GM21717 (cell line): ENCODE measurements around the gene CD300LG.
"Not testable (repeated sequence)": the region's sequence is repeated elsewhere in the genome, so short reads cannot be mapped to it uniquely, and the experiment has no call there.

Experiments used
- ATAC-seq: cut with Tn5 transposase; IDR thresholded peaks from one replicate; pipeline ENCODE4 v1.9.1; 2021; ENCODE audit warnings: mild to moderate bottlenecking, moderate library complexity; ENCODE audit not compliant: unreplicated experiment

CD300LG gene

DNA sequence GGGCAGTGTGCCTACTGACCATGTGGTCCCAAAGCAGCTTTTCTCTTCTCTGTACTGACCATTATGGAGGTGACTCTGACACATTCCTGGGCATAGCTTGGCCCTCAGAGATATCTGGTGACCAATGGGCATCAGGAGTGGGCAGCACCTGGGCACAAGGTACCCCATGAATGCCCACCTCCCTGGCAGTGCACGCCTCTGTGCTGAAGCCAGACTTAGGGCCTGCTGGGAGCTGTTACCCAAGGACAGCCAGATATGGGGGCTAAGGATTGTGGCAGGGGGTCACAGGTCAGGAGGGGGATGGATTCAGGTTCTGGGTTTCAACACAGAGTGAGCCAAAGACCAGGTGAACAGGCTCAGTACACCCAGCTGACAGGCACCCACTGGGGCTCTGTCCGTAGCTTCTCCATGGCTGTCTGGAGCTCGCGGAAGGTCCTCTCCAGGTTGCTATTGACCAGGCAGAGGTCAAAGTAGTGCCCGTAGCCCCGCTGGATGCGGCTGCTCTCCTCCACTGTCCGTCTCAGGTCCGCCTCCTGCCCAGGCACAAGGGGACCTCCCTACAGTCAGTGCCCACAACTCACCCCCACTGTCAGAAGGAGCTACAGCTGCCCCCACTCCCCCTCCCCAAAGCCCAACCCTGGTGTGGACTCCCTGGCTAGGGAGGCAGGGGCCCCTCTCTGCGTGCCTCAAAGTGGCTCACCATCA is 30.6 kb downstream of the CD300LG start:
- no peak for ATAC-seq

DNA sequence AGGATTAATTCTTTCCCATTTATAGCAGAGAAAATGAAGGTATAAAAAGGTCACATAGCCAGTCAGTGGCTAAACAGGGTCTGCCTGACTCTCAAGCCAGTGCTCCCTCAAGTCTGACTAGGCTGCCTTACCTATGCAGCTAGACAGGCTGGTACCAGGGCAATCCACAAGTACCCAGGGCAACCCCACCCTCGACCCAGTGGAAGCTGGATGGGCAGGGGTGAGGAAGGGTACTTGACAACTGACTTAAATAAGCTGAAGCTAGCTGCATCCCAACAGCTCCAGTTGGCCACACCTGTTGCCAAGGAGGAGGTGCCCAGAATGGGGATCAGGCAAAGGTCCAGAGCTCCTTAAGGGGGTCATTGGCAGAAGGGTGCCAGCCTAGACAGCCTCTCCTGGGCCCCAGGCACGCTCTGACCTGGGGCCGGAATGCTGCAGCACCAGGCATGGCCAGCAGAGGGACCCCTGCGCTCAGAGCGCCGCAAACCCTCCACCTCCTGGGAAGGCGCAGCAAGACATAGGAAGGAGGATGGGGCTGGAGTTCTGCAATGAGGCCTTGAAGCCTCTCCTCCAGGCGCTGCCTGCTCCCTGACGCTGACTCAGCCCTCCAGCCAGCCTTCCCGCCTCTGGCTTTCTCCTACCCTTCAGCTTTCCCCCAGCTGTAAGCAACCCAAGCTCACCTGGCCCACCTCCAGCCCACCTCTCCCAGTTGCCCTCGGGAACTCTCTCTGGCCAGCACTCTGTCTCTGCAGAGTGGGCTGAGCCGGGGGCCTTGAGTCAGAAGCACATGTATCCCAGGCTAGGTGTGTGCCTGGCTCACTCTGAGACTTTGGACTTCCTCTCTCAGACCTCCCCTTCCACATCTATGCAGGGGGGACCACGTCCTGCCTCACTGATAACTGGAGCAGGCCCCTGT is 31.5 kb downstream of the CD300LG start:
- no peak for ATAC-seq

DNA sequence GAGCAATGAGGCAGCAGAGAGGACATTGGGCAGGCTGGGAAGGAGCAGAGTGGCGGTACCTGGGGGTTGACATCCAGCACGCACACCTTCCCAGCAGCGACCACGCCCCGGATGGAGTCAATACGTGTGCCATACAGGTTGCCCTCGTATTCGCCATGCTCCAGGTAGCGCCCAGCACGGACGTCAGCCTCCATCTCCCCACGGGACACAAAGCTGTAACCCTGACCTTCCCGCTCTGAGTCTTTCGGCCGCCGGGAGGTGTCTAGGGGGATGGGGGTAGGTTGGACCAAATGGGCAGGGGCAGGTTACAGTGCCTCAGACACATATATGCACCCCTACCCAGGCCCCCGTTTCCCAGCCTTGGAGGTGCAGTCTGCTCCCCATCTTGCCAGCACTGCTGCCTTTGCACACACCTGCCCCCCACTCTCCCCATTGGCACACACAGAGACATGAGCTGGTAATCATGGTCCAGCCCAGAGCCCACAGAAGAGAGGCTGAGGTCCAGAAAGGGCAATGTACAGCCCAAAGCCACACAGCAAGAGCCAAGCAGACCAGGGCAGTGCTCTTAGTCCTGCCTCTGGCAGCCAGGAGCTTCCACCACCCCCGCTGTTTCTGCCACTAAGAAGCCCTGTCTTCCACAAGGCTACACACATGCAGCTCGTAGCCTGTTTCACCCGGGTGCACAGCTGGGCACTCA is 32.9 kb downstream of the CD300LG start:
- no peak for ATAC-seq

DNA sequence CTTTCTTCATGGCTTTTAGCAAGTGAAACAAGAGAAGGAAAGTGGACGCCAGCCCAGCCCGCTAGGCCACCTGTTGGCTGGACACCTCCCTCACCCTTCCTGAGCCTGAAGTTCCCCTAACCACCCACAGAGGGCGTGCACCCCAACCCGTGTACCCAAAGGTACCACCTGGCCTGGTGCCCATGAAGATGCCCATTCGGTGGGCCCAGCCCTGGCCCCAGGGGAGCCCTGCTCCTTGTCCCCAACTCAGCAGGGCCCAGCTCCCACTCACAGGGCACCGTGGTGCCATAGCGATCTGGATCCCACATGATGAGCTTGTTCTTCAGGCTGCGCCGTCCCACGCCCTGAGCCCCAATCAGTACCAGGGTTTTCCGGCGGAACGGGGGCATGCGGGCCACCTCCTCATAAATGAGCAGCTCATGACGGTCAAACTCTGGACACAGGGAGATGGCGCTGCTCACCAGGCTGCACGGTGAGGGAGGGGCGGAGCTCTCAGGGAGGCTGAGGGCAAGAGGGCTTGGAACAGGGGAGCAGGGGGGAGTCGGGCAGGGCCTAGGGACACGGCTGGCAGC is 33.5 kb downstream of the CD300LG start:
- ATAC-seq: no peak

DNA sequence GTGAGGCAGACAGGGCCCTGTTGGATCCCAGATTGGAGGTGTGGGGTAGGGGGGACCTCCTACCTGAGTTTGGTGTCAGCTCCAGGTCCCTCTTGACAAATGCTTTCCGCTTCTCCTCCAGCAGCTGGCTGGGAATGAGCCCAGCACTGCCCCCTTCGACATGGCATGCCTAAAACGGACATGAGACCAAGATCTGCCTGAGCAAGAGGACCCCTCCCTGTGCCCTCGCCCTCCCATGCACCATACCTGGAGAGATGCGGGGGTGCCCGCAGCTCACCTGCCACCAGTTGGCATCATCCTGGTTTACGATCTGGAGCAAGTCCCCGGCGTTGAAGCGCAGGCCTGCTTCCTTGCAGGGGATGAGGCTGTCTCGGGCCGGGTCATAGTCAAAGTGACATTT is 34.2 kb downstream of the CD300LG start:
- ATAC-seq: no peak

DNA sequence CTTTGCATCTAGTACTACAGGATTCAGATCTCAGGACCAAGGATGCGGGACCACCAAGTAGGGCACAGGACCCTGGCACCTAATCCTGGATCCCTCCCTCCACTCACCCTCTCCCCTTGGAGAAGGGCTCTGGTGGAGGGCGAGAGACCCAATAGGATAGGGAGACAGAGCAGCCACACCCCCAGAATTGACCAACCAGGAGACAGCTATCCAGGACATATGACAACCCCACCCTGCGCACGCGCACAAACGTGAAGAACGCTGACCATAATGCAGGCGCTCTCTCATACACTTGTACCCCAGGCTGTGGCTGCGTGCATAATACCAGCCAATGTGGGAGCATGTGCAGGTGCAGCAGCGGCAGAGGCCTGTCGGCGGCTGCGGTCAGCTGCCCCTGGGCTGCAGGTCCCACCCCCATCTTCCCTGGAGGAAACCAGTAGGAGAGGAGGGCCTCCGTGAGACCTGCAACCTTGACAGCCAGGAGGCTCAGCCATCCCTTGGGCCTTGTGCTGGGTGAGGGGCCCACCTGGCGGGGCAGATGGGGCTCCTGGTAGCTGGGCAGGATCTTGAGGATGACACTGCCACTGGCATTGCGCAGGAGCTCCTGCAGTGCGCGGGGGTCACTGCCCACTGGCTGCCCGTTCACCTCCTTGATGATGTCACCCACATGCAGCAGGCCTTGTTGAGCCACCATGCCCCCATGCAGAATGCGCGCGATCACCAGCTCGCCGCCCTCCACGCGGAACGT is 35.0 kb downstream of the CD300LG start:
- no peak for ATAC-seq

DNA sequence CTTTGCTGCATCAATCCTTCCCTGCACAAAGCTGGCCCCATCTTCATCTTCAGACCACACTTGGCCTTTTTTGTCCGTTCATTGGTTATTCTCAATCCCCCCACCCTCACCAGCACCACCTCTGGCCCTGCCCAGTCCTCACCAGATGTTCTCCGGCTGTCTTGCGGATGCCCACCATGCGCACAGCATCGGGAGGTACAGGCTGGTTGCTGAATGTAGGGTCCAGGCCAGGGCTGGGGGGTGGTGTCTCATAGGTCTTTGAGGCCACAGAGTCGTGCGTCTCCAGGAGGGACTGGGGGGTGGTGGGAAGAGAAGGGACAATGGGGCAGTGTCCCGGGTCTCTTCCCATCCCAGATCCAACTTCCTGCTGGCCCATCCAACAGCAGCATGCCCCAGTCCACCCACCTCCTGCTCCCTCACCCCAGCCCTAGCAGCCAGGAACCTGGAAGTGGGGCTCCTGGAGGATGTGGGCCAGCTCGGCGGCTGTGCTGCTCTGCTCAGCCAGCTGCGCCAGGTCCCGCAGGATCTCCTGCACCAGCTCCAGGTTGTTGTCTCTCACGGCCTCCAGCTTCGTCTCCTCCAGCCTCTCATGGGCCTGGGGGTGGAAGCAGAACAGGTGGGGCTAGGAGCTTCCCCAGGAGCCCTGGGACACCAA is 35.9 kb downstream of the CD300LG start:
- ATAC-seq: no peak

DNA sequence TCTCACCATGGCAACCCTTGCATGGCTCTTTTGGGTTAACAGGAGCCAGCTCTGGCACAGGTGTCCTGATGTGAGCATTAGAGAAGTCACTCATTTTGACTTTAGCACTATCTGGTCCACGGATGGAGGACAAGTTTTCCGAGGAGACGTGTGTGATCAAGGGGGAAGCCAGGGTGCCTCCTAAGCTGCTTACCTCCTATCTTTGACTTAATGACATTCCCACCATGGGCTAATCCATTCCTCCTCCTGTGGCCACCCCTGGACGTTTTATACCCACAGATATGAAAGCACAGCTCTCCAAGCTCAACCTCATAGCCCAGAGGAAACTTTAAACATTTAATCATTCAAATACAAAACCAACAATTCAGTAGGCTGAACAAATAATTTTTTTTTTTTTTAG is 41.6 kb downstream of the CD300LG start:
- no peak for ATAC-seq

DNA sequence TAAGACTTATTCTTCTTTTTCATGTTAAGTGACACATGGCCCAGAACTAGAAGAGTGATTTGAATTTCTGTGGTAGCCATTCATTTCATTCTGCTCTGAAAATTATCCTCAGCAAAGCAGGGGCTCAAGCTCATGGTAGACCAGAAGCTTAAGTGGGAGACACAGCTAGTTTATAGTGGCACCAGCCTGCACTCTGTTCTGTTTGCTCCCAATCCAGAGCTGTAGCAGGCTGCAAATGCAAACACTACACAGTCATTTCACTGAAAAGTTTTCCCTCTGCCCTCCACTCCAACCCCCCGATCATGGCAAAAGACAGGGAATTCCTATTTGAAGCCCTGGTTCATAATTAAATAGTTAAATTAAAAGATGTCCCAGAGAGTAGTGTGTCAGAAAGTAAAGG is 43.3 kb downstream of the CD300LG start:
- ATAC-seq: no peak

DNA sequence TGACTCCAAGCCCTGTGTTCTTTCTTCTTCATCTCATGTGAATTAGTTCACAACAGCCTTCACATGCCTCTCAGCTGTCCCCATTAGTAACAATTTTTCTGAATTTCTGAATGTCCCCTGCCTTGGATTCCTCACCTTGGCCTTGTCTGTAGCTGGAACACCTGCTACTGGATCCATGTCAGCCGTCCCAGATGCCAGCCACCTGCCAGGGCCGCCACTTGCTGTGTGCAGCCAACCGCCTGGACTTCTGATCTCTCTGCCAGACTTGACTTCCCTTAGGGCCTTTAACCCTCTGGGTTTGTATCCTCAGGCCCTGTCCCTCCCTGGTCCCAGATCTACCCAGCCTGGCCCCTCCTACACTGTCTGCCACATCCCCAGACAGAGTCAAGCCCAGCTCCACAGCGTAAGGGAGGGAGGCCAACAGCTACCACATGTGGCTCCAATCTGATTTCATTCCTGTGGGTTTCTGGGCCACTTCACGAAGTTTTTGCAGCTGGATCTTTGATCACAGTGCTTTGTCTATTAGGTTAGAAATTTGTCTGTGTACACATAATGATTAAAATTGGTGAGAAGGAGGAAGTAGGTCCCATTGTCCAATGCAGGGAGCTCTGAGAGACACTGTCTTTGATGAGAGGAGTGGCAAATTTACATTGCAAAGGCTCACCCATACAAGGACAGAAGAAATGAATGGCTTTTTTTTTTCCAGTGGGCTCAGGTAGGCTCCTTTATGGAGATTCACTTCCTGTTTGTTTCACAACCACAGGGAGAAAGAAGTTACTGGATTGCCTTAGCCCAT is 45.1 kb downstream of the CD300LG start:
- ATAC-seq: no peak

DNA sequence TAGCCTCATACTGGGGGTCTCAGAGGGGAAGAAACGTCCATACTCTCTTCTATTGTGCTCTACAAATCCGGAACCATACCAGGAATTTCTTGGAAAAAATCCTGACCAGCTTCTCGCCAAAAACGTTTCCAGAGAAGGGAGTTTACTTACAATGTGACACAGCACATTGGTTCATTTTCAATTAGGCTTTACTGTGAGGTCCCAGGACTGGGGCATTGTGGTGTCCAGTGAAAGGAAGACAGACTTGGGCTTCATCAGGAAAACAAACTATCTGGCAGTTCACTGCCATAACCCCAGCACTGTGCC is 45.6 kb downstream of the CD300LG start:
- no peak for ATAC-seq

DNA sequence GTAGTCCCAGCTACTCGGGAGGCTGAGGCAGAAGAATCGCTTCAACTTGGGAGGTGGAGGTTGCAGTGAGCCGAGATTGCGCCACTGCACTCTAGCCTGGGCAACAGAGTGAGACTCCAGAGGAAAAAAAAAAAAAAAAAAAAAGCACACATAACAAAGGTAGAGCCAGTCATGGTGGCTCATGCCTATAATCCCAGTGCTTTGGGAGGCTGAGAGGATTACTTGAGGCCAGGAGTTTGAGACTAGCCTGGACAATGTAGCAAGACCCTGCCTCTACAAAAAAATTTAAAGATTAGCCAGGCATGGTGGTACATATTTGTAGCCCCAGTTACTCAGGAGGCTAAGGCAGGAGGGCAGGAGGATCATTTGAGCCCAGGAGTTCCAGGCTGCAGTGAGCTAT is 47.5 kb downstream of the CD300LG start:
- not testable (repeated sequence) for ATAC-seq

DNA sequence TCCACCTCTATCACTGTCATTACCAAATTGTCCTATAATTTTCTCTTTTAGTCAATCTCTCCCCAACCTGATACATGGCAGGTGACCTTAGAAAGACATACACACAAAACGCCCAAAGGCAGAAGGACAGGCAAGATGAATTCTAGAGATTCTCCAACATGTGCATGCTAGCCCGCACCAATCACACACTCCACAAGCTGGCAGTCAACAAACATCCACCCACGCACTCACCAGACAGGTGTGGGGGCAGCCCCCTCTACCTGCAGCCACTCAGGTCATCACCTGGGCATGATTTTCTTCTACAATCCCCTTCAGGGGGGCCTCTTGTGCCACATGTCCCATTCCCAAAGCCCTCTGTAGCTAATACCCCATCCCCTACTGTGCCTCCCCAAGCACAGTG is 50.9 kb downstream of the CD300LG start:
- no peak for ATAC-seq

DNA sequence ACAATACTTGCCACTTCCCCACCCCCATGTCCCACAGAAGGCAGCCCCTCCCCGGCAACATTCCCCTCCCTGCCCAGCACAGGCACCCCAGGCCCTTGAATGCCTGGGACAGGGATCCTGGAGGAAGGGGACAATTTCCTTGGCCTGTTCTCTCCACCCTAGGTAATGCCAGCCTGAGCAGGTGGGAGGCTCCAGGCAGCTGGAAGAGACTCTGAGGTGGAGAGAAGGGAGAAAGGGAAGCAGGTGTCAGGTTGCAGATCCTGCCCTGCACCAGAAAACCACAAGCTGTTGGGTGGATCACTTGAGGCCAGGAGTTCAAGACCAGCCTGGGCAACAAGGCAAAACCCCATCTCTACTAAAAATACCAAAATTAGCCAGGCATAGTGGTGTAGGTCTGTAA is 51.5 kb downstream of the CD300LG start:
- ATAC-seq: no peak

DNA sequence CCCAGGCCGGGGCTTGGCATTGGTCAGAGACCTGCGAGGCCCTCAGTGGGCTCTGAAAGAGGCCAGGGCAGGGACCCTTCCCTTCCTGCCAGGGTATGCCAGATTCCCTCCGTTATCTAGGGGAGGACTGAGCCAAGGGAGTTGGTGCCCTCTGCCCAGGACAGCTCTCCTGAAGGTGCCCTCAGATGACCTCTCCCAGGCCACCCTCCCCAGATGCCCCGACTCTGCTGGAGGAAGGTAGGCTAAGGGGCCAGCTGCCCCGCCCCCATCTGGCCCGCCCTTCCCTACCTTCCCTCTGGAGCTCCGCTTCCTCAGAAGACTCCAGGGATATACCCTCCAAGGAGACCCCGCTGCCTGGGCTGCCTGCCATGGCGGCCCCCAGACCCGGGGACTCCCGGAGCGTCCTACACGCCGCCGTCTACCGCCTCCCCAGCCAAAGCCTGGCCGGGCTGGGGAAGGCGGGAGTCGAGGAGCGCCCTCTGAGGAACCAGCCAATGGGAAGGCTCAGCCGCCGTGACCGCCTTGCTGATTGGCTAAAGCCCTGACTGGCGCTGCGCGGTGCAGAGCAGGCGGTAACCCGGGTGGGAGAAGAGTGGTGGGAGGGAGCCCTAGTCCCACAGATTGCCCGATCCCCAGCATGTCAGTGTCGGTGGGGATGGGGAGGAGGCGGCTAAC is 53.3 kb downstream of the CD300LG start:
- ATAC-seq: no peak

DNA sequence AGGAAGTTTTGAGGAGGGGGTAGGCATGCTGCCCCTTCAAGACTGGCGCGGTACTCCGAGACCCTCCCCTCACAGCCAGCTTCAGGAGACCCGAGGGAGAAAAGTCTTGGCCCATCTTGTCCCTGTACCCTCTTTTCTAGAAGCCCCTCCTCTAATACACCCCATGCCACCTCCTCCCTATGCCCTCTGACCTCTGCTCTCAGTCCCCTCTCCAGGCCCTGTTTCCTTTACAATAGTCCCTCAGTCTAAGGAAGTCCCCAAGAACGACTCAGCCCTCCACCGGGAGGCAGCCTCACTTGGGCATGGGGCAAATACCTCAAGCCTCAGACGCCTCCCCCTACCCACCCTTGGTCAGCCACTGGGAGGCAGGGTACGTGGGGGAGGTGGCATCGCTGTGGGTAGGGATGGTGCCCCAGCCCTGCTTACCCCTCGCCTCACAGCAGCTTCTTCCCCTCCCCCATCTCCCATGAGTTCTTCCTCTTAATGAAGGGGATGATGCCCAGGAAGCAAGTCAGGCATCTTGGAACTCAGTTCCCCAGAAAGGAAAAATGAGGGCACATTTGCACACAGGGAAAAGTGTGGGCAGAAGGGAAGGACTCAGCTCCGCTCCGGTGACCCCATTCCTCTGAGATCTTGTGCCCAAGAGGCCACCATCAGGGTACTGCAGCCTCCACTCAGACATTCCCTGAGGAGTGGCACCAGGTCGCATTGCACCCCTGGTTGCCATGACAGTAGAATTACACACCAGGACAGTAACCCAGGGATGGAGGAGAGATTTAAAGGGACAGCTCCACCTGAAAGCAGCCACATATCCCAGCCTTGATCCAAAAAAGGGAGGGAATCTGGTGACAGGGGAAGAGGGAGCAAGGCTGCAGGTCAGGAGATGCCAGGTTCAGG is 54.1 kb downstream of the CD300LG start:
- no peak for ATAC-seq

DNA sequence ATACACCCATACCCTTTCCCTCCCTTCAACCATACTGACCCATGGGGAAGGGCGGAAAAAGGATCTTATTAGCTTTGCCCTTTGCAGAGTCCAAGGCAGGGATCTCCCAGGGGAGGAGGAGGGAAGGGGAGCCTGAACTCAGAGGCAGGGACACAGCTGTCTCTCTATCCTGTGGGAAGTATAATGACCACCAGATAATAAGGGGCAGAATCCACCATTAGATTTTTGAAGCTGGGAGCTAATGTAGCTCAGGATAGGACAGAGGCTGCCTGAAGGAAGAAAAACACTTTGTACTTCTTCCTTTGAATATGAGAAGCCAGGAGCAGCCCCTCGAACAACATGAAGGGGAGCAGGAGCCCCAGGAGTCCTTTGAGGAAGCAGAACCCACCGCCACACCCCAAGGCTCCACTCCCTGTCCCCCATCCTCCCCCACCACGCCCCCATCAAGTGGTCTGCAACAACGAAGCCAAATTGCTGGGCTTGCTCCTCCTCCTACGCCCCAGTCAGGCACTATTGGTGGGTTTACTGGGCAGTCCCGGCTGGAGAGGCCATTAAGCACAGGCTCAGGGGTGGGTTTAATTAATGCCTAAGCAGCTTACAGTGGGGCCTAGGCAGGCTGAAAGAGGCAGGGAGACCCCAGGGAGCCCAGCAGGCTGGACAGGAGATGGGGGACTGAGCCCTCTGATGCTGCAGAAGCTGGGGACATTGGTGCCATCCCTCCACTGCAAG is 55.0 kb downstream of the CD300LG start:
- no peak for ATAC-seq
